Mucosa of descending colon (tissue), 3 donors: ENCODE results near the gene DPP6. TPM values are rescaled to one million over a fixed set of nuclear protein-coding genes. Genes with fewer than 3 reads are reported as not detected.

Experiments used
- ATAC-seq: fragments of 200-7000 bp; cut with Tn5 transposase; one replicate; pipeline ENCODE4 v1.9.1; 2020; ENCODE audit warnings: mild to moderate bottlenecking, moderate library complexity
- DNase-seq, 3 donors: peaks; one replicate each; pipeline ENCODE4 v3.0.0-alpha.2; 2020
- H3K36me3 ChIP-seq: fragments of 200-600 bp; one replicate; pipeline ENCODE4 v1.8.0; 2021; ENCODE audit warnings: low read depth, mild to moderate bottlenecking
- H3K4me1 ChIP-seq: fragments of 200-600 bp; one replicate; pipeline ENCODE4 v1.8.0; 2021; ENCODE audit warnings: low read depth, mild to moderate bottlenecking
- H3K4me3 ChIP-seq: fragments of 200-600 bp; one replicate; pipeline ENCODE4 v1.8.0; 2021; ENCODE audit warnings: mild to moderate bottlenecking
- H3K9me3 ChIP-seq: fragments of 200-600 bp; one replicate; pipeline ENCODE4 v1.8.0; 2021; ENCODE audit warnings: mild to moderate bottlenecking
- CTCF ChIP-seq: fragments of 200-600 bp; IDR thresholded peaks from one replicate; pipeline ENCODE4 v1.8.0; 2022; ENCODE audit warnings: antibody characterized with exemption, mild to moderate bottlenecking
- intact Hi-C, 2 donors: fragments of 100-400 bp; cut with DNase I in 1 of 2; cut with micrococcal nuclease in 1 of 2; formaldehyde crosslinking; loops; one replicate each; pipeline versions ENCODE4 v1.11.0 to v1.11.1; 2022; cut with DNase I, micrococcal nuclease
- total RNA-seq, 3 donors: library from RNA; stranded (reverse); fragmentation: NEBNext Ultra II Directional in 2 of 3; extraction: Animal tissue kit (Norgen Biotek cat#: 25700) in 2 of 3; gene quantifications; one replicate each; pipeline versions ENCODE4 v1.2.1 to v1.2.4, GENCODE V29; 2021 to 2023
- donor health status: DM: no; HTN: no; CAD: no; lungs with moderate emphysema.
- donor health status: DM: no; HTN: no; CAD: no.
- donor health status: DM: no; HTN: yes; CAD: no.

DPP6 gene
- total RNA-seq, 3 donors from 2014 or later, result 1.3 to 33.8 (median 1.5) TPM

DNA sequence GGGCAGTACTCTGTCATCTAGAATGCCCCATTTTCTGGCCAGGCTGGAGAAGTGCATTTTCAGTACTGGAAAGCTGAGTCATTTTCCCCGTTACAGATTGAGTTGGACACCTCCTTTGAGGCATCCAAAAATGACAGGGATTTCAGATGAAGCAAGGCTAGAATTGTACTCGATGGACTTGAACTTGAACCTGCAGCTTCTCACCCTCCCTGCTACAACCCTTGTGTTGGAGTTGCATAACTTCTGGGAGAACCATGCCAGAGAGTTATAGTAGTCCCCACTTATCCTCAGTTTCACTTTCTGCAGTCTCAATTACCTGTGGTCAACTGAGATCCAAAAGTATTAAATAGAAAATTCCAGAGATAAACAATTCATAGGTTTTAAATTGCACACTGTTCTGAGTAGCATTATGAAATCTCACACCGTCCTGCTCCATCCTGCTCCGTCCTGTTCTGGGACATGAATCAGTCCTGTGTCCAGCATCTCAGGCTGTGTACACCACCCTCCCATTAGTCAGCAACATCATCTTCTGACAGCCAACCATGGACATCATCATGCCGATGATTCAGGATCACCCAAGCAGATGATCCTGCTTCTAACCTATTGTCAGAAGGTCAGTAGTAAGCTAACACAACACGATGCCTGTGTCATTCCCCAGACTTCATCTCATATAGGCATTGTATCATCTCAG, 363.7 kb downstream of the DPP6 start:
- DNase-seq, result no peak
- no peak for ATAC-seq
- intact Hi-C loops, result no loop called here
- H3K4me3 ChIP-seq, result no peak overlapping the region
- no peak for TF ChIP-seq CTCF
- H3K4me1 ChIP-seq, result no peaks in the 10 kb centered on the region
- no peaks in the 10 kb centered on the region for H3K36me3 ChIP-seq
- no peaks in the 10 kb centered on the region for H3K9me3 ChIP-seq

DNA sequence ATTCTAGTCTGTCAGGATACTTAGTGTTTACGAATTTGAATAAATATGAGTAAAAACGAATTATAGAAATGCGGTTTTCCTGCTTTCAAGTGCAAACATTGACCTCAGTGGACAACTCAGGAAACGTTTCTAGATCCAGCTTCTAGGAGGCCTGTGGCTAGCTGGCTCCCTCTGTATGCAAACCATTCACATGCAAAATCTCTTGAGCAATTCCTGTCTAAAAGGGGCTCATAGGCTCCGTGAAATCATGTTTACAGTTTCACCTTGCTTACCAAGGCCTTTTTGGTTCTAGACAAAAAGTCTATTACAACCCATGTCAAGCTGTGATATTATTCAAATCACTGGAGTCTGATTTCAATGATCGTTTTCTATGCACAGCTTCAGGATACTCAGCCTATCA, 364.5 kb downstream of the DPP6 start:
- H3K4me3 ChIP-seq, result no peak overlapping the region
- no peaks in the 10 kb centered on the region for H3K9me3 ChIP-seq
- intact Hi-C loops, result no loop called here
- no peak for DNase-seq
- no peak for TF ChIP-seq CTCF
- ATAC-seq, result no peak
- H3K36me3 ChIP-seq, result no peaks in the 10 kb centered on the region
- H3K4me1 ChIP-seq, result no peaks in the 10 kb centered on the region

DNA sequence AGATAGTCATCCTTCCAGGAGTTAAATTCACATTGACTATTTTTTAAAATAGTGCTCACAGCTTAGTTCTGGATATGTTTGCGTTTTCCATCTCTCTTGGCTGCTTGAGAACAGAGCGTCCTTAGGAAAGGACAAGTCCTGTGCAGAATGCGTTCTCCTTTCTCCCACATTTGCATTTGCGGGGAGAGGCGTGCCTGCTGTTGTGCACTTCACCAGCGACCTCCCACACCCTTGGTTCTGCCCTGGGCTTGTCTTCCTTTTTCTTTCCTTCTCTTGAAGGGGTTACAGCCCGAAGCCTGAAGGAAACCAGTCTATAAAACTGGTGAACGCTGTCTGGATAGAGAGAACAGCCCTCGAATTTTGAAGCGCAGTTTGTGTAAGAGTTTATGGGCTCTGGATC, 367.1 kb downstream of the DPP6 start:
- no peak for DNase-seq
- Histone ChIP-seq H3K9me3 (no peaks in the 10 kb centered on the region), H3K4me1 (no peaks in the 10 kb centered on the region), H3K4me3 (no peak overlapping the region), H3K36me3 (no peaks in the 10 kb centered on the region)
- TF ChIP-seq CTCF, result no peak
- intact Hi-C loops, result no loop called here
- ATAC-seq, result no peak

GRCh38 chr7:154423231-154423630, 371.0 kb downstream of the DPP6 start:
- DNase-seq (no peak), ATAC-seq (no peak)
- no peak for TF ChIP-seq CTCF
- Histone ChIP-seq H3K9me3 (no peaks in the 10 kb centered on the region), H3K36me3 (no peaks in the 10 kb centered on the region), H3K4me3 (no peak overlapping the region), H3K4me1 (no peaks in the 10 kb centered on the region)
- intact Hi-C loops, result no loop called here

DNA sequence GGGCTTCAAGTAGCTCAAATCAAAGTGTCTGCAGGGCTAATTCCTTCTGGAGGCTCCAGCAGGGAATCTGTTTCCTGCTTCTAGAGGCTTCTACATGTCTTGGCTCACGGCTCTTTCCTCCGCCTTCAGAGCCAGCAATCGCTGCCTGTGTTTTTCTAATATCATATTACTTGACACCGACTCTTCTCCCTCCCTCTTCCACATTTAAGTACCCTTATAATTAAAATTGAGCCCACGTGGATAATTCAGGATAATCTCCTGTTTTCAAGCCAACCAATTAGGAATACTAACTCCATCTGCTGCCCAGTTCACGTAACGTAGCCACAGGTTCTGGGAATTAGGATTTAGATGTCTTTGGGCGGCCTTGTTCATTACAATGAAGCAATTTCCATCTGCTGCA, 372.2 kb downstream of the DPP6 start:
- DNase-seq, result no peak
- H3K4me1 ChIP-seq, result no peaks in the 10 kb centered on the region
- ATAC-seq, result no peak
- intact Hi-C loops, result no loop called here
- TF ChIP-seq CTCF, result no peak
- H3K9me3 ChIP-seq, result no peaks in the 10 kb centered on the region
- H3K4me3 ChIP-seq, result no peak overlapping the region
- no peaks in the 10 kb centered on the region for H3K36me3 ChIP-seq

GRCh38 chr7:154425271-154425670, 373.1 kb downstream of the DPP6 start:
- Histone ChIP-seq H3K36me3 (no peaks in the 10 kb centered on the region), H3K9me3 (no peaks in the 10 kb centered on the region), H3K4me1 (no peaks in the 10 kb centered on the region), H3K4me3 (no peak overlapping the region)
- DNase-seq (no peak), ATAC-seq (no peak)
- intact Hi-C loops, result no loop called here
- TF ChIP-seq CTCF, result no peak
